ENCODE measurements around the gene LGR6.
A peak's percentile ranks its signal among the peaks of the same experiment; 100 is the strongest.

LGR6 gene

GRCh38 chr1:202289009-202289408, 95.4 kb downstream of the LGR6 start:
- no peak for DNase-seq (ENCODE audit: low read depth in 3 of 3)

- no peak for DNase-seq (ENCODE audit: low read depth in 3 of 3)
Observed at GRCh38 chr1:202291001-202291400, 97.4 kb downstream of the LGR6 start.

- DNase-seq (ENCODE audit: low read depth in 3 of 3), result no peak
Observed at GRCh38 chr1:202291961-202292712, 98.5 kb downstream of the LGR6 start.

- no peak for DNase-seq (ENCODE audit: low read depth in 3 of 3)
Observed at GRCh38 chr1:202292773-202293172, 99.2 kb downstream of the LGR6 start.

GRCh38 chr1:202293569-202293968, 100.0 kb downstream of the LGR6 start:
- DNase-seq (ENCODE audit: low read depth in 3 of 3), result no peak

GRCh38 chr1:202302166-202302565, 108.6 kb downstream of the LGR6 start:
- DNase-seq (ENCODE audit: low read depth in 3 of 3), result no peak

- DNase-seq (ENCODE audit: low read depth in 3 of 3), result no peak
Observed at GRCh38 chr1:202304375-202304774, 110.8 kb downstream of the LGR6 start.

- no peak for DNase-seq (ENCODE audit: low read depth in 3 of 3)
Observed at GRCh38 chr1:202305168-202305567, 111.6 kb downstream of the LGR6 start.

GRCh38 chr1:202306535-202307345, 113.1 kb downstream of the LGR6 start:
- no peak for DNase-seq (ENCODE audit: low read depth in 3 of 3)

- no peak for DNase-seq (ENCODE audit: low read depth in 3 of 3)
Observed at GRCh38 chr1:202310071-202310725, 116.6 kb downstream of the LGR6 start.

GRCh38 chr1:202310746-202311145, 117.1 kb downstream of the LGR6 start:
- DNase-seq (ENCODE audit: low read depth in 3 of 3), result no peak

GRCh38 chr1:202311875-202312635, 118.5 kb downstream of the LGR6 start:
- DNase-seq (ENCODE audit: low read depth in 3 of 3), result no peak

GRCh38 chr1:202315576-202316168, 122.1 kb downstream of the LGR6 start:
- DNase-seq (ENCODE audit: low read depth in 3 of 3), result peak; percentile 41 to 71 (median 52)

GRCh38 chr1:202316186-202316585, 122.6 kb downstream of the LGR6 start:
- no peak for DNase-seq (ENCODE audit: low read depth in 3 of 3)

- DNase-seq (ENCODE audit: low read depth in 3 of 3), result no peak
Observed at GRCh38 chr1:202317941-202318925, 124.6 kb downstream of the LGR6 start.

GRCh38 chr1:202319381-202320080, 125.9 kb downstream of the LGR6 start:
- no peak for DNase-seq (ENCODE audit: low read depth in 3 of 3)

- no peak for DNase-seq (ENCODE audit: low read depth in 3 of 3)
Observed at GRCh38 chr1:202320081-202320405, 126.4 kb downstream of the LGR6 start.

GRCh38 chr1:202323731-202324130, 130.1 kb downstream of the LGR6 start:
- no peak for DNase-seq (ENCODE audit: low read depth in 3 of 3)

- no peak for DNase-seq (ENCODE audit: low read depth in 3 of 3)
Observed at GRCh38 chr1:202324646-202325045, 131.0 kb downstream of the LGR6 start.

- no peak for DNase-seq (ENCODE audit: low read depth in 3 of 3)
Observed at GRCh38 chr1:202329891-202330290, 136.3 kb downstream of the LGR6 start.

Measured in stimulated activated CD4-positive, alpha-beta T cell treated with anti-CD3 and anti-CD28 coated beads, TNF-alpha, amount 100 ng/mL, for 48 hours (primary cell).